GM21423 (cell line): ENCODE results near the gene MAP1B.

Source experiments
- ATAC-seq: cut with Tn5 transposase; IDR thresholded peaks from one replicate; pipeline ENCODE4 v1.9.1; 2021; ENCODE audit warnings: mild to moderate bottlenecking, moderate library complexity; ENCODE audit not compliant: unreplicated experiment

Gene MAP1B

DNA sequence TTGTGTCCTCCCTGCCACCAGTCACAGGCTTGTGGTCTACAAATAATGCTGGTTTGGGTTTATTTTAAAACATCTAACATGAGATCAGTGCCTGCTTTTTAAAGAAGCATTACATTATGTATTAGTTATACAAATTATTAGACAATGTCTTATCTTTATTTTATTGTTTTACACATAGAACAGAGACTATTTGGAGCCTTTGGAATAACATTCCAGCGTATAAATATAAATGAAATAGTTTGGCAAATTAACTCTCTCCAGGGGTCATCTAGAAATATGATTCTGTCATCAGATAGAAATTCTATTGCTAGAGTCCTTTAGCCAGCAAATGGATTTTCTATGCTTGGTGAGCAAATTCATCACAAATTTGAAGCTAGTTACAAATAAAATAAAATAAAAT lies 22.4 kb downstream of the MAP1B start:
- no peak for ATAC-seq

DNA sequence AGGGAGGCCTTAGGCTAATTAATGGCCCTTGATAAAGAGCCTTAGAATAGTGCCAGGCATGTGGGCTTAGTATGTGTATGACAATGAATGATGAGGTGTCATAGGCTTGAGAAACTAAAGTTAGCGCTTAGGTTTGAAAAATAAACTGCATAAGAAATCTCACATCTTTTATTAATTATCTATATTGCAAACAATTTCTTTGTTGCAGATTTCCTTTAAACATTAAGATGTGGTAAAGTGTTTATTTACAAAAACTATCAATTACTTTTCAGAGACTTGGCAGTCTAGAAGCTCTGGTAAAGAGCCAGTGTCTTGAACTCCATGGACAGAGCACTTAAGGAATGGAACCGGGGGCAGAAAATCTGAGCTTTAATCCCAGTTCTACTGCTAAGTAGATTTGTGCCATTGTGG lies 23.1 kb downstream of the MAP1B start:
- ATAC-seq: no peak

DNA sequence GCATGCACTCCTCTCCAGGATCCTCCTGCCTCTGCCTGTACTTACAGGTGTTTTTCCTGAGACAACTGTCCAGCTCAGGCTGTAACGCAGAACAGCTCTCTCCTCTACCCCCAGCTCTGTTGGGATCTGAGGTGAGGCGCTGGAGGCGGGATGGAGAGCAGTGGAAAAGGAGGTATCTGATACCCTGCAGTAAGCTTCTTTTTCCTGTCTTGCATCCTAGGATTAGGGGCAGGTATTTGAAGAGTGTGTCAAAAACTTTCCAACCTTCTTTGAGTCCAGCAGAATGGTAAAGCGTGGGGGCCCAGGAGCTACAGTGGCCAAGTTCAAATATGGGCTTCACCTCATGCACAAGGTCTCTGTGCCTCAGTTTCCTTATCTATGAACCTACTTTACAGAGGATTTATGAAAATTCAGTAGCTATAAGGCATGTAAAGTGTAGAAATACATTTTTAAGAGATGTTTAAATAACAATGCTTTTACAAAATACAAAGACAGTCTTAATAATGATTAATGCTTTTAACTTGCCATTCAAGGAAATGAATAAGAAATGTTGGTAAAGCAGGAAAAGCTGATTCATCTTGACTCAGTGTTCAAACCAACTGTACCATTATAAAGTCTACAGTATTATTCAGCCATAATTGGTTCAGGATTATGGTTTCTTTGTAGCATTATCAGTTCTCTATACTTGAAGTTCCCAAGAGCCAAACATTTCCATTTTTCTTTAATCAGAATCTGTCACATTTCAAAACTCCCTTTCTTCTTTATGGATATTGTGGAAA lies 26.1 kb downstream of the MAP1B start:
- ATAC-seq: no peak

DNA sequence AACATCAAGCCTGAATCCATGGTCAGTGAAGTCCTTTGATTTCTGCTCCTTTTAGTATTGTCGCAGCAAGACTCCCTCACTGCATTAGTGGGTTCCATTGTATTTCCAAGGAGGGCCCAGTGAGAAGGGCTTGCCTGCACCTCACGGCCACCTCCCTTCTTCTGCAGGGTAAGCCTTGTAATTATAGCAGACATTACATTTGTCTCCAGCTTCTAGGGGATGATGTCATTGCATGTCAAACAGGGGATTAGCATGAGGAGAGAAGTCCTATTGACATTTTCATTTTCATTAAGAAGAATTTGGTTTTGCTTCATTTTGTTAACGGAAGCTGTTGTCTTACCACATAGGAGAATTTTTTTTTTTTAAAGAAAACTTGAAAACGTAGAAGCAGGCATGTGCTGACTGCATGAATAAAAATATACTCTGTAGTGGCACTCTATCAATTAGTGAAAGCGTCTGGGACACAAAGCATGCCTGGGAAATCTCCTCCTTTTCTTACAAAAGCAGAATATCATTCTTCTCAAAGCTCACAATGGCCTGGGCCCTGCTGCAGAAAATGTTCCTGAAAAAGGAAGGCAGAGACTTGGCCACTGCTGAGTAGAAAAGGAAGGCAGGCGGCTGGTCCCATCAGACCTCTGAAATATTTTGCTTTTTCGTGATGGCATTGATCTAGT lies 27.1 kb downstream of the MAP1B start:
- ATAC-seq: no peak

GRCh38 chr5:72137826-72138409 lies 30.6 kb downstream of the MAP1B start:
- no peak for ATAC-seq

GRCh38 chr5:72138943-72139521 lies 31.8 kb downstream of the MAP1B start:
- ATAC-seq: peak; percentile 67

DNA sequence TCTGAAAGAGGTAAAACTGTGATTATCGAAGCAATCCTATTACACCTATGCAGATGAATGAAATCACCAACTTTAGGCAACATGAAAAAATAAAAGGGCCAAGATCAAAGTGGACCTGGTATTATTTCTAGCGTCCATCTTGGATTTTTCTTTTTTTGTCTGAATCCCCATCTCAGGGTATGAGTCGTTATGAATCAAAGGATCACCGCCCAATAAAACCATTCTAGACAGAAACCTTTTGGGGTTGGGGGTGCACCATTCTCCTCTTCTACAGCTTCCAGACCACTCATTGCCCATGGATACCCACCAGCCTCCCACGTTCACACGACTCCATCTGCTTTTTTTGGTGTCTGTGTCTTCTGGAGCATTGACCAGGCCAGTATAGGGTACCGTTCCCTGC lies 33.4 kb downstream of the MAP1B start:
- no peak for ATAC-seq

- no peak for ATAC-seq
Measured at GRCh38 chr5:72141440-72142355, 34.4 kb downstream of the MAP1B start.

- no peak for ATAC-seq
Measured at GRCh38 chr5:72144762-72145161, 37.5 kb downstream of the MAP1B start.

- ATAC-seq: no peak
Measured at GRCh38 chr5:72145348-72145747, 38.1 kb downstream of the MAP1B start.

DNA sequence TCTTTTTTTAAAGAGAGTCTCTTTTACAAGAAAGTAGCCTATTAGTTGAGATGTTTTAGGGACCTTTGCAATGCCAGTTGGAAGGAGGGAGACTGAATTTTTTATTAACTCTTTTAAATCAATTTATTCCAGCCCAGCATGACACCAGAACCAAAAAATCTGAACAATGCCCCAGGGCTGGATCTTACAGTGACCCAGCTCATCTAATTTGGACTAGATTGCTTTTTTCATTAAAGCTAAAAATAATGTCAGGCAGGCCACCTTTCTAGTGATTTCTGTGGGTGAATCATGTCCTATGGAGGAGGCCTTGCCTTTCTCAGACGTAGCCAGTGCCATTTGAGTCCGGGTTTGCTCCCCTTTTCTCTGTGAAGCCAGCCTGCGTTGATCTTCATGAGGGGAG lies 38.8 kb downstream of the MAP1B start:
- no peak for ATAC-seq

- ATAC-seq: no peak
Measured at GRCh38 chr5:72147569-72147968, 40.3 kb downstream of the MAP1B start.

DNA sequence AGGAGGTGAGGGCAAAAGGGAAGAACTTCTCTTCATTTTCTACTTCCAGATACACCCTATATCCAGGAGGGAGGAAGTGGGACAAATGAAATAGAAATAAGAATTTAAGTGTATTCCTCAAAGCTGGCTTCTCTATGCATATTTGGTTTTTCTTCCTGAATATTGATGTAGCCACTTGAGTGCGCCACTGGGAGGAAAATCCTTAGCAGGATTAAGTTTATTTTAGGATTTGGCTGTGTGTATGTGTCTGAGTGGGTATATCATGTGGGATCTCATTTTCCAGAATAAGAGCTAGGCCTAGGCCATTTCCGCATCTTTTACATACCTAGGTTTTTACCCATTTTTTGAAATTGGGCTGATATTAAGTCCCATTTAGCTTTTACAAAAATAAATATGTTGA lies 42.5 kb downstream of the MAP1B start:
- no peak for ATAC-seq

DNA sequence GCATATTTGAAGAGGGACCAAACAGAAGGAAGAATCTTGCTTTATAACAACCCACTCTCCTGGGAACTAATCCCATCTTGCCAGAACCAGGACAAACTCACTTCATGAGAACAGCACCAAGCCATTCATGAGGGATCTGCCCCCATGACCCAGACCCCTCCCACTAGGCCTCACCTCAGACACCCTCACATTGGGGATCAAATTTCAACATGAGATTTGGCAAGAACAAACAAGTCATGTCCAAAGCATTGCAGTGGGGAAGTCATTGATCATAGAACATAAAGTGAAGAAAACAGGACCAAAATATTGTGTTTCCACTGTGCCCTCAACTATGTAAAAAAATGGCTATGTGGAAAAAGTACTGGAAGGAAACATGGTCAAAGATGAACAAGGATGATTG lies 43.9 kb downstream of the MAP1B start:
- no peak for ATAC-seq

DNA sequence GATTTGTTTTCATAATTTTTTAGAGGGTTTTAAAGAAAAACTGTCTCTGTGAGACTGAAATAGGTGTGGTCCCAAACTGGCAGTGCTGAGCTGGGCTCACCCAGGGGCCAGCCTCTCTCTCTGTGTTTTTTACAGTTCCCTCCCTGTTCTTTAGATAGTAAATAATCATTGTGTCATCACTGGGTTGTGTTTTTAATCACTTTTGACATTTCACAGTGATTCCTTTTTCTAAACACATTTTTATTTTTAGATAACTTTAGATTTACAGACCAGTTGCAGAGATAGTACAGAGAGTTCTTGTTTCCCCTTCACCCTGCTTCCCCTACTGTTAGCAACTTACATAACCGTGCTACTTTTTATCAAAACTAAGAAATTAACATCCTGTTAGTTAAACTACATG lies 44.4 kb downstream of the MAP1B start:
- no peak for ATAC-seq

DNA sequence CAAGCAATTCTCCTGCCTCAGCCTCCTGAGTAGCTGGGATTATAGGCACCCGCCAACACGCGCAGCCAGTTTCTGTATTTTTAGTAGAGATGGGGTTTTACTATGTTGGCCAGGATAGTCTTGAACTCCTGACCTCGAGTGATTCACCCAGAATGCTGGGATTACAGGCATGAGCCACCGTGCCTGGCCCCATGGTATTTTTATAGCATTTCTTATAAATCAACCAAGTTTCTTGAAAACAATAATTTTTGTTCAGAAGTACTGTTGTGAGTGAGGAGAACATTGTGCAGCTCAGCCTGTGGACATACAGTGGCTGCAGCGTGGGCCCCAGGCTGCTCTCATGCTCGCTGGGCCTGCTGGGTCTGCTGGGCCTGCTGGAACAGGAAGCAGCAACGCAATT lies 45.3 kb downstream of the MAP1B start:
- no peak for ATAC-seq

- ATAC-seq: no peak
Measured at GRCh38 chr5:72153551-72153950, 46.3 kb downstream of the MAP1B start.

- no peak for ATAC-seq
Measured at GRCh38 chr5:72154076-72154756, 46.9 kb downstream of the MAP1B start.

DNA sequence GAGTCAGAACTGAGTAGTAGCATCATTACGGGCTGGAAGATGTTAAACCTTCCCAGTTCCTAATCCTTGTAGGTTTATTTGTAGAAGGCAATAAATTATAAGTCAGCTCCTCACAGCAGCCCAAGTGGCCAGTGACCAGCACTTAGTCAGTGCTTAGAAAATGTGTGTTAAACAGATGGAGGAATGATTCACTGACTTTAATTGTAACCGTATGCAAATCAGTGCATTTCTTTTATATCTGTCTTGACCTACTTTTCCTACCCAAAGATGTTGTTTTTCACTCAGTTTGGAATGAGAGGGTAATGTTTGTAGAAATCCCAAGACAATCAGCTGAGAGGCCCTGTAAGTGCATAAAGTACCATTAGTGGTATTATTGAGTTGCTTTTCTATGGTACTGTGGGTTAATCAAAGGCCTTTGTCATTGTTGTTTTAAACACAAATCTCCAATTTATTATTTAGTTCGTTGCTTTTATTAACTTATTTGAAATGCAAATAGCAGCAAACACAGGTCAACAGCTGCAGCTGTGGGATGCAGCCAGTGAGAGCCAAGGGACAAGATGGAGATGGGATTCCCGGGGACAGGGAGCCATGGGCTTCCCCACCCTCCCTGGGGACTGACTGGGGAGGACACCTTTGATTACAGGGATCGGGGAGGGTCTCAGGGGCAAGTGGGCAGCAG lies 49.8 kb downstream of the MAP1B start:
- ATAC-seq: no peak

DNA sequence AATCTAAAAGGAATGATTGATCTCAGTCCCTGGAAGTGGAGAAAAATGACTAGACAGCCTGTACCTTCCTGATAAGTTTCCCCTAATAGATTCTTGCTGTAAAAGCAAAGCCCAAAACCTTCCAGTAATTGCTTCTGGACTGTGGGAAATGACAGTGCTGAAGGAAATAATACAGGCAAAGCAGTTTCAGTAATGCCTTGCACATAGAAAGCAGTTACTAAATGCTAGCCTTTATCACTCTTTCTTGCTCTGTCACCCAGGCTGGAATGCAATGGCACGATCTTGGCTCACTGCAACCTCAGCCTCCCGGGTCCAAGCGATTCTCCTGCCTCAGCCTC lies 50.3 kb downstream of the MAP1B start:
- ATAC-seq: no peak
